Glutamatergic neuron (in vitro differentiated cells): ENCODE data around the gene AMIGO3. TPM values are rescaled to one million over a fixed set of nuclear protein-coding genes. Genes with fewer than 3 reads are reported as not detected.

ENCODE experiments used
- DNase-seq: peaks from one replicate; pipeline ENCODE4 v3.0.0; 2022
- H3K27ac Mint-ChIP-seq: one replicate; pipeline ENCODE4 v1.8.0; 2020; ENCODE audit warnings: mild to moderate bottlenecking, mixed read lengths, inconsistent platforms; ENCODE audit not compliant: unreplicated experiment
- H3K27me3 Mint-ChIP-seq: one replicate; pipeline ENCODE4 v1.8.0; 2020; ENCODE audit warnings: mild to moderate bottlenecking, moderate library complexity, mixed read lengths, inconsistent platforms; ENCODE audit not compliant: unreplicated experiment
- H3K36me3 Mint-ChIP-seq: one replicate; pipeline ENCODE4 v1.8.0; 2020; ENCODE audit warnings: mild to moderate bottlenecking, mixed read lengths, inconsistent platforms; ENCODE audit not compliant: unreplicated experiment
- H3K4me1 Mint-ChIP-seq: one replicate; pipeline ENCODE4 v1.8.0; 2020; ENCODE audit warnings: mild to moderate bottlenecking, low read depth, mixed read lengths, inconsistent platforms; ENCODE audit not compliant: unreplicated experiment
- H3K4me3 Mint-ChIP-seq: one replicate; pipeline ENCODE4 v1.8.0; 2020; ENCODE audit warnings: mild to moderate bottlenecking, mixed read lengths, inconsistent platforms; ENCODE audit not compliant: unreplicated experiment
- H3K9me3 Mint-ChIP-seq: one replicate; pipeline ENCODE4 v1.8.0; 2020; ENCODE audit warnings: mild to moderate bottlenecking, moderate library complexity, mixed read lengths, inconsistent platforms; ENCODE audit not compliant: unreplicated experiment
- total RNA-seq: library from RNA; stranded (reverse); fragmentation: NEBNext Ultra II Directional; extraction: Animal tissue kit (Norgen Biotek cat#: 25700); gene quantifications from one replicate; pipeline ENCODE4 v1.2.1, GENCODE V29; 2021; ENCODE audit not compliant: unreplicated experiment
- TF ChIP-seq, protein P1 (sequence below): fragments of 200-600 bp; sonication (generic); IDR thresholded peaks from one replicate; pipeline ENCODE4 v1.5.0; 2021; ENCODE audit not compliant: partially characterized antibody, unreplicated experiment

AMIGO3 gene
- total RNA-seq, 1 donor from 2014 or later = 1.4 TPM

- Mint-ChIP-seq H3K27ac (no peak overlapping the region), H3K36me3 (no peaks in the 10 kb centered on the region), H3K9me3 (peaks cover 2% of the 10 kb centered on the region), H3K4me1 (peaks cover 18% of the 10 kb centered on the region), H3K27me3 (peaks cover 15% of the 10 kb centered on the region), H3K4me3 (no peak overlapping the region)
- no peak for DNase-seq
- TF ChIP-seq, protein P1, sequence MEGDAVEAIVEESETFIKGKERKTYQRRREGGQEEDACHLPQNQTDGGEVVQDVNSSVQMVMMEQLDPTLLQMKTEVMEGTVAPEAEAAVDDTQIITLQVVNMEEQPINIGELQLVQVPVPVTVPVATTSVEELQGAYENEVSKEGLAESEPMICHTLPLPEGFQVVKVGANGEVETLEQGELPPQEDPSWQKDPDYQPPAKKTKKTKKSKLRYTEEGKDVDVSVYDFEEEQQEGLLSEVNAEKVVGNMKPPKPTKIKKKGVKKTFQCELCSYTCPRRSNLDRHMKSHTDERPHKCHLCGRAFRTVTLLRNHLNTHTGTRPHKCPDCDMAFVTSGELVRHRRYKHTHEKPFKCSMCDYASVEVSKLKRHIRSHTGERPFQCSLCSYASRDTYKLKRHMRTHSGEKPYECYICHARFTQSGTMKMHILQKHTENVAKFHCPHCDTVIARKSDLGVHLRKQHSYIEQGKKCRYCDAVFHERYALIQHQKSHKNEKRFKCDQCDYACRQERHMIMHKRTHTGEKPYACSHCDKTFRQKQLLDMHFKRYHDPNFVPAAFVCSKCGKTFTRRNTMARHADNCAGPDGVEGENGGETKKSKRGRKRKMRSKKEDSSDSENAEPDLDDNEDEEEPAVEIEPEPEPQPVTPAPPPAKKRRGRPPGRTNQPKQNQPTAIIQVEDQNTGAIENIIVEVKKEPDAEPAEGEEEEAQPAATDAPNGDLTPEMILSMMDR = no peak
These were observed 14.0 kb downstream of the AMIGO3 start for GRCh38 chr3:49705390-49705960.

GRCh38 chr3:49704629-49705028 is 14.9 kb downstream of the AMIGO3 start:
- Mint-ChIP-seq H3K9me3 (peaks cover 2% of the 10 kb centered on the region), H3K4me3 (no peak overlapping the region), H3K4me1 (peaks cover 18% of the 10 kb centered on the region), H3K27ac (no peak overlapping the region), H3K36me3 (no peaks in the 10 kb centered on the region), H3K27me3 (peaks cover 15% of the 10 kb centered on the region)
- TF ChIP-seq, protein P1 = no peak
- DNase-seq = no peak

- peaks cover 18% of the 10 kb centered on the region for H3K4me1 Mint-ChIP-seq
- peaks cover 15% of the 10 kb centered on the region for H3K27me3 Mint-ChIP-seq
- no peak overlapping the region for H3K27ac Mint-ChIP-seq
- TF ChIP-seq, protein P1 = no peak
- no peaks in the 10 kb centered on the region for H3K36me3 Mint-ChIP-seq
- DNase-seq = no peak
- peaks cover 2% of the 10 kb centered on the region for H3K9me3 Mint-ChIP-seq
- no peak overlapping the region for H3K4me3 Mint-ChIP-seq
These were observed 15.5 kb downstream of the AMIGO3 start for GRCh38 chr3:49703956-49704355.

GRCh38 chr3:49703443-49703927 is 16.0 kb downstream of the AMIGO3 start:
- H3K27ac Mint-ChIP-seq = no peak overlapping the region
- H3K9me3 Mint-ChIP-seq = peaks cover 2% of the 10 kb centered on the region
- H3K4me3 Mint-ChIP-seq = no peak overlapping the region

GRCh38 chr3:49702672-49703071 is 16.8 kb downstream of the AMIGO3 start:
- no peak overlapping the region for H3K27ac Mint-ChIP-seq
- no peak overlapping the region for H3K4me3 Mint-ChIP-seq
- H3K9me3 Mint-ChIP-seq = peaks cover 2% of the 10 kb centered on the region
- H3K4me1 Mint-ChIP-seq = peaks cover 11% of the 10 kb centered on the region
- peaks cover 11% of the 10 kb centered on the region for H3K27me3 Mint-ChIP-seq
- DNase-seq = no peak
- TF ChIP-seq, protein P1 = no peak
- H3K36me3 Mint-ChIP-seq = no peaks in the 10 kb centered on the region

More at GRCh38 chr3:49703443-49703927, 16.0 kb downstream of the AMIGO3 start:
- no peaks in the 10 kb centered on the region for H3K36me3 Mint-ChIP-seq
- DNase-seq = peak; percentile 77
- peaks cover 15% of the 10 kb centered on the region for H3K27me3 Mint-ChIP-seq
- H3K4me1 Mint-ChIP-seq = peaks cover 18% of the 10 kb centered on the region
- TF ChIP-seq, protein P1 = peak; percentile 85
